Cerebellar cortex (tissue), 1 donor: ENCODE measurements around the gene JOSD2.
A peak's percentile ranks its signal among the peaks of the same experiment; 100 is the strongest.

ENCODE experiments used
- DNase-seq: peaks from one replicate; pipeline ENCODE4 v3.0.0-alpha.2; 2015; ENCODE audit warnings: low spot score

Gene JOSD2

DNA sequence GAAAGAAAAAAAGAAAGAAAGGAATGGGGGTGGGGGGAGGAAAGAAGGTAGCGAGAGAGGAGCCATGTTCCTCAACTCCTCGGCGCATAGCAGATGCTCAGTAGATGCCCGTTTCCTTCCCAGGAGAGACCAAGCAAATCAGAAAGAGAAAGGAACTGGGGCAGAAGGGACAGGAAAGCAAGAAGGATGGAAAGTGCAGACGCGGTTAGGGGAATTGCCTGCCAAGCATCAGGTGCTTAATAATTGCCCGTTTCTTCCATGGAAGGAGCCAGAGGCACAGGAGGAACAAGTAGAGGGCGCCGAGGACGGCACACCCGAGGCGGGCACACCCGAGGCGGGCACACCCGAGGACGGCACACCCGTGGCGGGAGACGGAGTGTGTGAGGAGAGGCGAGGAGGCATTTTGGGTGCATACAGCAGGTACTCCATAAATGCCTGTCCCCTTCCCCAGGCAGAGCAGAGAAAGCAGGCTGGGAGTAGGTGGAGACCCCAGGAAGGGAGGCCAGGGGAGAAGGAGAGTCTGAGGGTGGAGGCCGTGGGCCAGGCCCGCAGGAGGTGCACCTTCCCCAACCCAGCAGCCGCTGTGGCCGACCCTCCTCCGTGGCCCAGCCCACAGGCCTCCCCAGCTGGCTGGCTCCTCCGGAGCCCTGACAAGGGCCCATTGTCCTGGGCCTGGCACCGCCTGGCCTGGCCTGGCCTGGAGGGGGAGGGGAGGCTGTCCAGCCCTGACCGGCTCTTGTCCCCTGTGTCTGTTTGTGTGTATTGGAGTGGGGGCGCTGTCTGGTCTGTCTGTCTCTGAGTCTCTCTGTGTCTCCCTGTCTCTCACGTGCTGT, 14.6 kb downstream of the JOSD2 start:
- DNase-seq = peak; percentile 32

DNA sequence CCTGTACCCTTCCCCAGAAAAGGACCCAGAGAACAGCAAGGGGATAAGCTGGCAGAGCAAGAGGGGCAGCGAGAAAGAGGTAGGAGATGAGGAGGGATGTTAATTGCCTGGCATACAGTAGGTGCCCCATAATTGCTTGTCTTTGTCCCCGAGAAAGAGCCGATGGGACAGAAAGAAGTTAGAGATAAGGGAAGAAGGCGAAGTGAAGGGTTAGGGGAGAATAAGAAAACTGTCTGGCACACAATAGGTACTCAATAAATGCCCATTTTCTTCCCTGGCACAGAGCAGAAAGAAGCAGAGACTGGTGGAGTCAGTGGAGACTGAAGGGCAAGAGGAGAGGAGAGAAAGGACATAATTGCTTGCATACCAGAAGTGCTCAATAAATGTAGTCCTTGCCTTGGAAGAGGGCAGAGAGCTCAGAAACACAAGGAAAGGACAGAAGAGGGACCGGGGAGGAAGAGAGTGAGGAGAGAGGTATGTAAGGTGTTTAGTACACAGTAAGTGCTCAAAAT, 15.9 kb downstream of the JOSD2 start:
- DNase-seq = no peak

DNA sequence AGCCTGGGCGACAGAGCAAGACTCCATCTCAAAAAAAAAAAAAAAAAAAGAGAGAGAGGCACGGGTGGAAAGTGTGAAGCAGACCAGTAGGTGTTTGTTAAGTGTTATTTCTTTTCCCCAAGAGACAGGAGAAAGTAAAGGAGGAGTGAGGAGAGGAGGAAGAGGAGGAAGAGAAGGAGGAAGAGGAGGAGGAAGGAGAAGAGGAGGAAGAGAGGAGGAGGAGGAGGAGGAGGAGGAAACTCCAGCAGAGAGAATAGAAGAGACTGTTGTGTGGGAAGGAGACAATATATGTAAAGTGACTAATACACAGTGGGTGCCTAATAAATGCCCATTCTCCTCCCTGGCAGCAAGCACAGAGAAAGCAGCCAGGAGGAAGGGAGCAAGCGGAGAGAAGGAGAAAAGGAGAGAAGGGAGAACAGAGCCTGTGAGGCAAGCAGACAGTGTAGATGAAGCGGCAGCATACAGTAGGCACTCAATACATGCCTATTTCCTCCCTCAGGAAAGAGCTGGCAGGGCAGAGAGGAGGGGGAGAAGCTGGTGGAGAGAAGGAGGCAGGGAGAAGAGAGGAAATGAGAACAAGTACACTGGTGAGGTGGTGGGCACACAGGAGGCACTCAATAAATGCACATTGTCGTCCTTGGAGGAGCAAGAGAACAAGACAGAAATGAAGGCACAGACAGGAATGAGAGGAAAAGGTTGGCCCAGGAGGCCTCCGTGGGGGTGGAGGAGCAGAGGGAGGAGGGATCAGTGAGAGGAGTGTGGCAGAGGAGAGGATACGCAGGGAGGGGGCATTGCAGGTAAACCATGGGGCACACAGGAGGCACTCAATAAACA, 16.6 kb downstream of the JOSD2 start:
- no peak for DNase-seq

DNA sequence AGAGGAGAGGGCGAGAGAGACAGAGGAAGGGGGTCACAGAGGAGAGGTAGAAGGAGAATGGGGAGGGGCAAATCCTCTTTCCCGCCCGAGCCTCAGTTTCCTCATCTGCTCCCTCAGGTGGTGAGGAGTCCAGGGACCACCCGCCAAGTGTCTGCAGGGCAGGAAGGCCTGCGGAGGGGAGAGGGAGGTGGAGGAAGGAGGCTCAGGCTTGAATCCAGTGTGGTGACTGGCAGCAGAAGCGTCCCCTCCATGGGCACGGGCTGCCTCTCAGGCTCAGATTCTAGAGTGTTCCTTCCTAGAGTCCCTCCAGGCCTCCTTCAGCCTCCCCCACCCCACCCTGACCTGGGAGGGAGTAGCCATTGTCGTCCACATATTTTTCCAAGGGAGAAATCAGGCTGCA, 17.8 kb downstream of the JOSD2 start:
- no peak for DNase-seq

DNA sequence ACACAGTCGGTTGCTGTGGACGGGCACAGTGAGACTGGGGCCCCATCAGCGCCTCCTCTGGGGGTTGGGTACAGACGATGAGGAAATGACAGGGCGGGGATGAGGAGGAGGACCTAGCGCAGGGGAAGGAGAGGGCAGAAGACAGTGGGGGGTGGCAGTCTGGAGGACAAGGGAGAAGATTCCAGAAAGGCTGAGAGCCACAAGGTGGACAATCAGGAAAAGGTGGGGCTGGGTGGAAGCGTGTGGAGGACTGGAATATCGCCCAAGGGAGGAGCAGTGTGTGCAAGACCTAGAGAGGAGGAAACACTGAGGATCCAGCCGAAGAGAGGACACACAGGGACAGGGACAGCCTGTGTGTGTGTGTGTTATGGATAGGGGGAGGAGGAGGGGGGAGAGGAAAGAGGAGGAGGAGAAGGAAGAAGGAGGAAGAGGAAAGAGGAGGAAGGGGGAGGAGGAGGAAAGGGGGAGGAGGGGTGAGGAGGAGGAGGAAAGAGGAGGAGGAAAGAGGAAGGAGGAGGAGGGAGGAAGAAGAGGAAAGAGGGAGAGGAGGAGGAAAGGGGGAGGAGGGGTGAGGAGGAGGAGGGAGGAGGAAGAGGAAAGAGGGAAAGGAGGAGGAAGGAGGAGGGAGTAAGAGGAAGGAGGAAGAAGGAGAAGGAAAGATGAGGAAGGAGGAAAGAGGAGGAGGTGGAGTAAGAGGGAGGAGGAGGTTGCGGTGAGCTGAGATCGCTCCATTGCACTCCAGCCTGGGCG, 18.5 kb downstream of the JOSD2 start:
- no peak for DNase-seq

DNA sequence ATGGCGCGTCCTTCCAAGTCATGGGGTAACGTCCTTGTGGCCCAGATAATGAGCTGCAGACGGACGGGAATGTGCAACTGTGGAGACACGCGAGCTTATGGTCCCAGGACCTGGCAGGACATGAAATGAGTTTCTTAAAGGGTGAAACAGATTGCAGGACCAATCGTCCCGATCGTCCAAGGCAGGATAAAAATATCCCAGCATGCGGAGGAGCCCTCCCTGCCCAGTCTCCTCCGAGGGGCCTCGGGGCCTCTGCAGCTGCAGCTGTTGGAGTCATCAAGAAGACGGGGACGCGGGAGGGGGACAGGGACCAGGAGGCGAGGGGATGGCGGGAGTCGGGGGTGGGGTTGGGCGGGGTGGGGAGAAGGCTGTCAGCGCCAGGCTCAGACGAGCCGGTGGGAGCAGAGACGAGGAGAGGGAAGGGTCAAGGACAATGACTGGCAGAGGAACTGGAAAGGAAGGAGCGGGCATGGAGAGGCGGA, 20.0 kb downstream of the JOSD2 start:
- no peak for DNase-seq

DNA sequence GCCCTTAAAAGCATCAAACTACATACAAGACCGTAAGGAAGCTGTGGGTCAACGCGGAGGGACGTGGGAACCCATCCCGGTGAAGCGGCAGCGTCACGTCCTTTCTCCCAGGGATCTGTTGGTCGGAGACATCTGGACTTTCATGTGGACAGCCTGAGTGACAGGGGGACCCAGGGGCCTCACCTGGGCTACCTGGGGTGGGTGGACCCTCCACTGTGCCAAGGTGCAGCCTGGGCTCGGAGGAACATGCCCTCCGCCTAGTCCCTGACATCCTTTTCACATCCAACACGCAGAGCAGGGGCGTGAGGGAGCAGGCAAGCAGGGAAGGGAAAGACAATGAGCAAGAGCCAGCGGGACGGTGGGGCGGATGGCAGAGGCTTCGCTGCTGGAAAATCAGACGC, 20.6 kb downstream of the JOSD2 start:
- no peak for DNase-seq

DNA sequence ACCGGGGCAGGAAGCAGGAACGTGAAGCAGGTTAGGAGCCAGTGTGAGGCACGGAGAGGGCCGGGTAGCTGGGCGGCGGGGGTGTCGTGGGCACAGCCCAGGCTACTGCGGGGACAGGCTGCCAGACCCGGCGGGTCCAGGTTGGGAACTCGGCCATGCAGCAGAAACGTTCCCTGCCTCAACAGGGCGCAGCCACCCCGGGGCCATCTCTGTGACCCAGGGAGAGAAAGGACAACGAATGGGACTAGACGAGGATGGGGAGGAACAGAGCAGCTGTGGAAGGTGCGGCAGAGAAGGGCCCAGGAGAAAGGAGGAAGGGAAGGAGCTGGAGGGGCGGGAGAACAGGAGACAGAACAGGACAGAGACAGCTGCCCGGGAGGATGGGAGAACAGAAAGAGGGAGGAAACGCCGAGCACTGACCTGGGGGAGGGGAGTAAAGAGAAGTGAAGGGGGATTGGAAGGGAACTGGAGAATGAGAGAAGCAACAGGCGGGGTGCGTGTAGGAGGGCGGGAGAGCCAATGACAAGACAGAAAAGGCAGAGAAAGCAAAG, 21.5 kb downstream of the JOSD2 start:
- DNase-seq = no peak

DNA sequence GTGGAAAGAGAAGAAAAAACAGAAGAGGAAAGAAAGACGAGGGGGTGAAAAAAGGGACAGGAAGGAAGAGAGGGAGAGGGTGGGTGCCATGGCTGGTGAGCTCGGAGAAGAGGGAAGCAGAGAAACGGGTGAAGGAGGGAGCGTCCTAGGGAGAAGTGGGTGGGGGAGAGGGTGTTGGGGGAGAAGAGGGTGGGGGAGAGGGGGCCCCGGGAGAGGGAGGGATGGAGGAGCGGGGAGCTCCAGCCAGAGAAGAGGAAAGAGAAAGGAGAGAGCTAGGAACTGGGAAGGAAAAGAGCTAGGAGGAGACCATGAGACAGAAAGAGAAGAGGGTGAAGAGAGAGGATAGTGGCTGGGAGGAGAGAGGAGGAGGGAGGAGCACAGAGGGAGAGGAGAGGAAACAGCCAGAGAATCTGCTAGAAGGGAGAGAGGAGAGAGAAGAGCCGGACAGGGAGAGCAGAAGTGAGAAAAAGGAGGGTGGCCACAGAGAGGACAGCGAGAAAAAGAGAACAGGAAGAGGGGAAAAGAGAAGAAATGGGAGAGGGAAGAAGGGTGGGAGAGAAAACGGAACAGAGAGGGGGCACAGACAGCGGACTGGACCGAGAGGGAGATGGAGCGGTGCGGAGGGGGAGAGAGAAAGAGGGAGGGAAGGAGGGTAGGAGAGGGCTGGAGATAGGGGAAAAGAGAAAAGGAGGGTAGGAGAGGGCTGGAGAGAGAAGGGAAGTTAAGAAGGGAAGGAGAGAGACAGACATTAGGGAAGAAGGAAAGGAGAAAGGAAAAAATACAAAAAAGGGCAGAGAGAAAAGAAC, 22.4 kb downstream of the JOSD2 start:
- DNase-seq = no peak

DNA sequence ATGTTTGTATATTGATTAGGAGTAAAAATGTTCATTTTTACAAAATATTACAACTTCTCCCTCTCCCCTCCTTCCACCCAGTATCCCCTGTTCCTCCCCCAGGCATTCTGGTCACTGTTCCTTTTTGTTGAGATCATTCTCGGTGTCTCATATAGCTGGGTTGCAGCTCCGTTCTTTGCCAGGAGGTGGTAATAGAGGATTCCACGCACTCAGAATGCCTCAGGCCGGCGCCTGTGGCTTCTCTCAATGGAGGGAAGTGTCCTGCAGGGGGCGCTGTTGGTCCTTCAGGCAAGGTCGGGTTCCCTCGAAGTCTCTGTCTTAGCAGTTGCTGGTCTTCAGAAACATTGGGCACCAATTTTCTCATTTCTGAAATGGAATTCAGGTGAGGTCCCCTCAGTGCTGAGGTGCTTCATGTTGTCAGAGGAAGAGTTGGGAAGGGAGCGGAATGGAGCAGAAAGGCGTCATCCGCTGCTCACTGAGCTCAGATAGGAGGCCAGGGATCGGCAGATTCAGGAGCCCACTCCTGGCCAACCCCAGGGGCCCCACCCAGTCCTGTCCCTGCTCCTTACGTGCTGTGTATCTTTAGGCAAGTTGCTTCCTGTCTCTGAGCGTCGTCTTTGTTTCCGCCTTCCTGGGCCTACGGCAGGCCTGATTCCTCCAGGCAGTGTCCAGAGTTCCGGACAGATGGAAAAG, 24.0 kb downstream of the JOSD2 start:
- peak; percentile 67 for DNase-seq

DNA sequence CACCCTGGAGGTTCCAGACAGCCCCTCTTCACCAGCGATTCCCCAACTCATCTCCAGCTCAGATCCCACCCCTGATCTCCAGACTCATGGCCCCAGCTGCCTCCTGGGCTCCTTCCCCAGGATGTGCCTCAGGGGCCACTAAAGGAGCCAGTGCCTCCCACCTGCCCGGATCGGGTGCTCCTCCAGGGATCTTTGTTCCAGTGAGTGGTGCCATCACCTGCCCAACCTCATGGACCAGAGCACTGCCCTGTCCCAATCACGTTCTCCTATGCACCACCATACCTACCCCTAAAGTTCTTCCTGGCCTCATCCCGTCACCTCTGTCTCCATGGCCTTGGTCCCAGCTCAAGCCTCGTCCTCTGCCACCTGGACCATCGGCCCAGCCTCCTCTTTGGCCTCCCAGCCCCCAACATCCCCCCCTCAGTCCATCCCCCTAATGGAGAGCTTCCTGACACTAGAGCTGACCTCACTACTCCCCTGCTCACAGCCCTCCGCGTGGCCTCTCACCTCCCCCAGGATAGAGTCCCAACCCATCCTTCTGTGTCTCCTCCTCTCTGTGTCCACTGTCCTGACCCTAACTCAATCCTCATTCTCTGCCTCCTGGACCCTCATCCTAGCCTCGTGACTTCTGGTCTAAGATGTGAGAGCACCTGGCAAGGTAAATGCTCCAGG, 25.6 kb downstream of the JOSD2 start:
- DNase-seq = no peak

DNA sequence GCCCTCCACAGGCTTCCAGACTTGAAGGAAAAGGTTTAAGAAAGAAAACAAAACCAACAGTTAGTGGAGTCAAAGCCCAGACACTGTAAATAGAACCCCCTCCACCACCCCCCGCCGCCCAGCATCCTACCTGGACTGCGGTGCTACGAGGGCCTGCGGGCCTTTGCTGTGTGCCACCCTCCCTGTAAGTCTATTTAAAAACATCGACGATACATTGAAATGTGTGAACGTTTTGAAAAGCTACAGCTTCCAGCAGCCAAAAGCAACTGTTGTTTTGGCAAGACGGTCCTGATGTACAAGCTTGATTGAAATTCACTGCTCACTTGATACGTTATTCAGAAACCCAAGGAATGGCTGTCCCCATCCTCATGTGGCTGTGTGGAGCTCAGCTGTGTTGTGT, 28.1 kb downstream of the JOSD2 start:
- no peak for DNase-seq

DNA sequence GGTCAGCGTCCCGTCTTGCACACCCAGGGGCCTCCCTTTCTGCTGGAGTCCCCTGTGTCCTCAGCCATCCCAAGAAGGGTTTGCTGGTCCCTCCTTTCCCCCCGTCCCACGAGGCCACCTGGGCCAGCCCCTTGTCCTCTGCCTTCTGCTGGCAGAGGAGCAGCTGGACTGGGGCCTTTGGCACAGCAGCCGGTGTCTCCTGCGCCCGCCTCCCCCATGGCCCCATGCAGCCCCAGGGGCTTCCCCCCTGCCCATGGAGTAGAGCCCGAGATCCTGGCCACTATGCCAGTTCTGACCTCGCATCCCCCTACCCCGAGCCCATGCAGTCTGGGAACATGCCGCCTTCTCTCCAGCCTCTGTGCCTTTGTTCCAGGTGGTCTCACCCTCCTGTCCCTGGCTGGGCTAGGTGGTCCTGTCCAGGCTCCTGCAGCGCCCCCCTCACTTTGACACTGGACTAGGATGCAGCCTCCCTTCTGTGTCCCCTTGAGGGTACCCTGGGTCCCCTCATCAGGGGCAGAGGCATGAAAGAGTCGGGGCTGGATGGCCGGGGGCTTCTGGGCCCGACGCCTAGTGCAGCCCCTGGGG, 28.6 kb downstream of the JOSD2 start:
- DNase-seq = no peak

DNA sequence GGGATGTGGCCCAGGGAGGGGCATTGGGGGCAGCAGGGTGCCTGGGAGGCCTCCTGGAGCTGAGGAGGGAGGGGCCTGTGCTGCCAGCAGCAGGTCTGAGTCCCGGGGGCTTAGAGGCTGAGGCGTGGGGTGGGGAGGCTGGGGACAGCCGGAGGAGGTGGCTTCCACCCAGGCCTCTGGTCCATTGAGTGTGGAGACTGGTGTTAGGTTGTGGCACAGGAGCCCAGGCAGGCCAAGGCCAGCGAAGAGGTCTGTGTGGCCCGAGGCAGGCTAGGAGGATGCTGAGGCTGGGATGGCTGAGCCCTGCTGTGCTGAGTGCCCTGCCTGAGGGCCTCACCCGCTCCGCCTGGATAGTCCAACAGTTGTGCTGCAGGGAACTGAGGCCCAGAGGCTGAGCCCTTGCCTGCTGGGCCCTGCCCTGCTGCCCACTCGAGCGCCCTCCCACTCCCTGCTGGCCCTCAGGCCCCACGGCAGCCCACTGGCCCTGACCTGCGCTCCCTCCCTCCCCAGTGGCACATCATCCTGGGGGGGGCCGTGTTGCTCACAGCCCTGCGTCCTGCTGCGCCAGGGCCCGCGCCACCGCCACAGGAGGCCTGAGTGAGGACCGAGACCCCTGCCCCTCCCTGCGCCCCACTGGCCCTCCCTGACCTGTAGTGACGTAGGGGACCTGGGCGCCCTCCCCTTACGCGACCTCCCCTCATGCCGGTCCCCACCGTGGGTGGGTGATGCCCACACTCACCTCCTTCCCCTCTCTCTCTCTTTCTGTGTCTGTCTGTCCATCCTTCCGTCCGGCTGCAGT, 29.4 kb downstream of the JOSD2 start:
- DNase-seq = no peak

DNA sequence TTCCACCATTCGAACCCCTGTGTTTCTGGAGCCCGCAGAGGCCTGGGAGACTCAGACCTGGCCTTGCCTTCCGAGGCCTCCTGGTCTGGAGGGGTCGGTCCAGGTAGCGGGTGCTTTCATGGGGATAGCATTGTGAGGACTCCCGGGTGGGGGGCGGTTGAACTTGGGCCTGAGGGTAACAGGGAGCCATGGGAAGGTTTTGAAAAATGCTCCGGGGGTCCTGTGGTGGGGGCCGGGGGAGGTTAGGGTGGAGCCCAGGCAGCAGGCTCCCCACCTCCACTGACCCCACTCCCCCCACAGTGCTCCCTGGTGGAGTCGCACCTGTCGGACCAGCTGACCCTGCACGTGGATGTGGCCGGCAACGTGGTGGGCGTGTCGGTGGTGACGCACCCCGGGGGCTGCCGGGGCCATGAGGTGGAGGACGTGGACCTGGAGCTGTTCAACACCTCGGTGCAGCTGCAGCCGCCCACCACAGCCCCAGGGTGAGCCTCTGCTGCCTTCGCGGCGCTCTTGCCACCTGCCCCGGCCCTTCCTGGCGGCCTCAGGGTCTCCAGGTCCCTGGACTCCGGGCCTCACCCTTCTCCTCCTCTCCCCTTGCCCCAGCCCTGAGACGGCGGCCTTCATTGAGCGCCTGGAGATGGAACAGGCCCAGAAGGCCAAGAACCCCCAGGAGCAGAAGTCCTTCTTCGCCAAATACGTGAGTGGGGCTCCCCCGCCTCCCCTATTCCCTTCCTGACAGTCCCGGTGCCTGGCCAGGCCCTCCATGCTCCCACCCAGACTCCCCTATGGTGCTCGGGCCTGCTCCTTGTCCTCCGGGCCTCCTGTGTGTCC, 30.5 kb downstream of the JOSD2 start:
- DNase-seq = no peak

DNA sequence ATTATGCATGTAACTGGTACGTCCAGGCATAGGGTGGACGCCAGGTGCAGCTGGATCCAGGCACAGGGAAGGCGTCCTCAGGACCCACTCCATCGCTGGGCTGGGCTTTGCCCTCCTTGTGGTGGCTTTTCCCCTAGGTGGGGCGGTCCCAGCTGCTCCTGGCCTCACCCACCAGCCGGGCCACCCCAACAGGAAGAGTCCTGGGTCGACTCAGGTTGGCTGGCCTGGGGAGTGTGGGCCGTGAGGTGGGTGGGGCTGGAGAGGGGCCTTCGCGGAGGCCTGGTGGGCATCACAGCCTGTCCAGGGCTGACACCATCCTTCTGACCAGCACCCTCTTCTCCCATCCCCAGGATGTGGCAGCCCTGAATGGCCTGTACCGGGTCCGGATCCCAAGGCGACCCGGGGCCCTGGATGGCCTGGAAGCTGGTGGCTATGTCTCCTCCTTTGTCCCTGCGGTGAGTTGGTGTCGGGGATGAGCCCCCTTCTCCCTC, 31.2 kb downstream of the JOSD2 start:
- no peak for DNase-seq

DNA sequence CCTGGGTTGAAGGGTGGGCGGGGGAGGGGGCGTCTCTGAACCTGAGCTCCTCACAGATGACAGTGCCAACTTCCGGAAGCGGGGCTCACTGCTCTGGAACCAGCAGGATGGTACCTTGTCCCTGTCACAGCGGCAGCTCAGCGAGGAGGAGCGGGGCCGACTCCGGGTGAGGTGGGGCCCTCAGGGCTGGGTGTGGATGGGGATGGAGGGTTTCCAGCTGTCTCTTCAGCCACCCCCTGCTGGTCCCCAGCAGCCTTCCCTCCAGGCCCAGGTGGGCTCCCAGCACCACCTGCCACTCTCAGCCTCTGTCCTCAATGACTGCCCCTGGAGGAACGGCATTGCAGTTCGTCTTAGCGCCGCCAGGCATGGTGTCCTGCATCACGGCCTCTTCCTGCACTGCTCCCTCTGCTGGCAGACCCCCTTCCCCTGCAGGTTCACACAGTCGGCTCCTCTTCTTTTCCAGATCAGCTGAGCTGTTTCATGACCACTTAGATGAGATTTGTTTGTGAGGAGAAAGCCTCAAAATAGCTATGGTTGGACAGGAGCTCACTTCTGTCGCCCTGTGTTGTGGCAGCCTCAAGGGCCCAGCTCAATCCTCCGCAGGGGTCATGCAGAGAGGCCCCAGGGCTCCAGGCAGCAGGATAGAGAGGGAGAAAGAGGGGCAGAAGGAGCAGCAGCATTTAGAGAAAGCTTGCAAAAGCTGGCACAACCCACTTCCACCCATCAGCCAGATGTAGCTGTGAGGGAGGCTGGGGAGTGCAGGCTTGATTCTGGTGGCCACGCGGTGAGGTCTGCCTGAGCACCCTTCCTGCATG, 31.9 kb downstream of the JOSD2 start:
- no peak for DNase-seq
